ENCODE data around the gene ZNF486. TPM values are rescaled to one million over a fixed set of nuclear protein-coding genes. Genes with fewer than 3 reads are reported as not detected.
"Not testable (repeated sequence)": the region's sequence is repeated elsewhere in the genome, so short reads cannot be mapped to it uniquely, and the experiment has no call there.

ZNF486 gene
- 10 to 100 TPM; 11.2 to 13.2 TPM for total RNA-seq

DNA sequence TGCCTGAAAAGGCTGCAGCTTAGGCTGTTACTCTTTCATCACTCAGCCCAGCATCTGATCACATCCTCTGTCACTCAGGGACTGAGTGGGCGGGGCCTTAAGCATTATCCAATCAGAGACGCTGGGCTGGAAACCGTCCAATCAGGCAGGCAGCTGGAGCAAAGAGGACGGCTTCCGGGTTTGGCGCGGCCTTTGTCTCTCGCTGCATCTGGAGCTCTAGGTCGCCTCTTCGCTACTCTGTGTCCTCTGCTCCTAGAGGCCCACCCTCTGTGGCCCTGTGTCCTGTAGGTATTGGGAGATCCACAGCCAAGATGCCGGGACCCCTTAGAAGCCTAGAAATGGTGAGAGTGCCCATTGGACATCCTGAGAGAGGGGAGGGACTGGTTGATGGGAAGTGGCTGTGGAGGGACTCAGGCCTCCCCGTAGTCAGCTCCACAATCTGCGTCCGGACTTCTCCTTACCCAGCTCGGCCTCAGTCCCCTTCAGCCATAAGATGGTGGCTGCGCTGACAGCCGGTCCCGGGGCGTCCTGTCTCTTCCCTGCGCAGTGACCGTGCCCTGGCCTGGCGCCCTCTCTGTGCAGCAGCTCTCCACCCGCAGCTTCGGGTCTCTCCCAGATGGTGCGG, at the start of gene ZNF486:
ZNF486 (plus strand) TSS at position 195 of the 625 bp plus-strand sequence; CDS start at position 312, 117 bp downstream.
- ChIA-PET CTCF (interaction anchor here (1.6 kb wide), 1 partner anchor 170 kb away, joined by 3 read pairs; no protein-coding TSS in a partner anchor), POLR2A (interaction anchor here (0.5 to 2.8 kb wide), 8 partner anchors 49 to 552 kb away, joined by 3 to 13 read pairs (median 4); partner anchors contain the start of genes ZNF14, ZNF682 and ZNF90)

DNA sequence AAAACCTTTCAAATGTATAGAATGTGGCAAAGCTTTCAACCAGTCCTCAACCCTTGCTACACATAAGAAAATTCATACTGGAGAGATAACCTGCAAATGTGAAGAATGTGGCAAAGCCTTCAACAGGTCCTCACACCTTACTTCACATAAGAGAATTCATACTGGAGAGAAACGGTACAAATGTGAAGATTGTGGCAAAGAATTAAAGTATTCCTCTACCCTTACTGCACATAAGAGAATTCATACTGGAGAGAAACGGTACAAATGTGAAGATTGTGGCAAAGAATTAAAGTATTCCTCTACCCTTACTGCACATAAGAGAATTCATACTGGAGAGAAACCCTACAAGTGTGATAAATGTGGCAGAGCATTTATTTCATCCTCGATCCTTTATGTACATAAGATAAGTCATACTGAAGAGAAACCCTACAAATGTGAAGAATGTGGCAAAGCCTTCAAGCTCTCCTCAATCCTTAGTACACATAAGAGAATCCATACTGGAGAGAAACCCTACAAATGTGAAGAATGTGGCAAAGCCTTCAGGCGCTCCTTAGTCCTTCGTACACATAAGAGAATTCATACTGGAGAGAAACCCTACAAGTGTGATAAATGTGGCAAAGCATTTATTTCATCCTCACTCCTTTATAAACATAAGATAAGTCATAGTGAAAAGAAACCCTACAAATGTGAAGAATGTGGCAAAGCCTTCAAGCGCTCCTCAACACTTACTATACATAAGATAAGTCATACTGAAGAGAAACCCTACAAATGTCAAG, 48.8 kb upstream of the ZNF486 start:
- POLR2A ChIA-PET, result not testable (repeated sequence)
- CTCF ChIA-PET, result interaction anchor here (1.1 kb wide), 1 partner anchor 10 kb away, joined by 3 read pairs; no protein-coding TSS in a partner anchor

GRCh38 chr19:20124879-20125278, 42.1 kb upstream of the ZNF486 start:
- CTCF ChIA-PET, result no interaction called here
- POLR2A ChIA-PET, result no interaction called here

GRCh38 chr19:20132933-20133332, 34.1 kb upstream of the ZNF486 start:
- CTCF ChIA-PET, POLR2A ChIA-PET: not testable (repeated sequence)

- POLR2A ChIA-PET, result not testable (repeated sequence)
Observed at GRCh38 chr19:20137714-20138113, 29.3 kb upstream of the ZNF486 start.

GRCh38 chr19:20151617-20152145, 15.3 kb upstream of the ZNF486 start:
- ChIA-PET CTCF (no interaction called here), POLR2A (no interaction called here)

More at GRCh38 chr19:20137714-20138113, 29.3 kb upstream of the ZNF486 start:
- CTCF ChIA-PET, result not testable (repeated sequence)

- POLR2A ChIA-PET, CTCF ChIA-PET: not testable (repeated sequence)
Observed at GRCh38 chr19:20152506-20152905, 14.5 kb upstream of the ZNF486 start.

- ChIA-PET POLR2A (no interaction called here), CTCF (no interaction called here)
Observed at GRCh38 chr19:20153281-20153680, 13.7 kb upstream of the ZNF486 start.

- ChIA-PET POLR2A (no interaction called here), CTCF (no interaction called here)
Observed at GRCh38 chr19:20154636-20155035, 12.4 kb upstream of the ZNF486 start.

- CTCF ChIA-PET, result interaction anchor here (0.5 kb wide), 1 partner anchor 86 kb away, joined by 5 read pairs; no protein-coding TSS in a partner anchor
- POLR2A ChIA-PET, result no interaction called here
Observed at GRCh38 chr19:20162821-20163220, 4.2 kb upstream of the ZNF486 start.

GRCh38 chr19:20164456-20164855, 2.6 kb upstream of the ZNF486 start:
- POLR2A ChIA-PET, result no interaction called here
- CTCF ChIA-PET, result no interaction called here

DNA sequence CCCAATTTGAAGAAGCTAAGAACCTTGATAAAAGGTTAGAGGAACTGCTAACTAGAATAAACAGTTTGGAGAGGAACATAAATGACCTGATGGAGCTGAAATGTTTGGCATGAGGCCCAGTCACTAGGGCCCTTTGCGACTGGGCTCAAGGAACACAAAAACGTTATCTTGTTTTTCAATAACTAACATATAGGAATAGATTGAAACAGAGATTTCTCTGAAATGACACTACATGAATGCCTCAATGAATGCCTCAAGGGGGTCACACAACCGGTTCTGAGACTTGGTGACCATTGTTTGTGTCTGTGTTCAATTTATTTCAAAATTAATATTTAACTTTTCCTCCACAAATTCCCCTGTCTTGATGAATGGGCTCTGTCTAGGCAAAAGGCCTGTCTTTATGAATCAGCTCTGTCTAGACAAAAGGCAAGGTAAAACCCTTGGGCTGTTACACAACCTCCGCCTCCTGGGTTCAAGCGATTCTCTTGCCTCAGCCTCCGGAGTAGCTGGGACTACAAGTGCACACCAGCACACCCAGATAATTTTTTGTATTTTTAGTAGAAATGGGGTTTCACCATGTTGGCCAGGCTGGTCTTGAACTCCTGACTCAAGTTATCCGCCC, 932 bp upstream of the ZNF486 start:
- ChIA-PET POLR2A (interaction anchor here (1.0 to 2.8 kb wide), 3 partner anchors 88 to 127 kb away, joined by 3 to 13 read pairs (median 12); partner anchors contain the start of genes ZNF682 and ZNF90), CTCF (interaction anchor here (0.6 to 1.6 kb wide), 3 partner anchors 15 to 474 kb away, joined by 3 to 5 read pairs (median 3); no protein-coding TSS in a partner anchor)

- ChIA-PET POLR2A (interaction anchor here (0.9 to 2.8 kb wide), 3 partner anchors 48 to 129 kb away, joined by 3 to 13 read pairs (median 12); partner anchors contain the start of genes ZNF682 and ZNF90), CTCF (no interaction called here)
Observed at GRCh38 chr19:20167651-20168122, 673 bp downstream of the ZNF486 start.

GRCh38 chr19:20171285-20171684, 4.3 kb downstream of the ZNF486 start:
- POLR2A ChIA-PET, result no interaction called here
- CTCF ChIA-PET, result no interaction called here

DNA sequence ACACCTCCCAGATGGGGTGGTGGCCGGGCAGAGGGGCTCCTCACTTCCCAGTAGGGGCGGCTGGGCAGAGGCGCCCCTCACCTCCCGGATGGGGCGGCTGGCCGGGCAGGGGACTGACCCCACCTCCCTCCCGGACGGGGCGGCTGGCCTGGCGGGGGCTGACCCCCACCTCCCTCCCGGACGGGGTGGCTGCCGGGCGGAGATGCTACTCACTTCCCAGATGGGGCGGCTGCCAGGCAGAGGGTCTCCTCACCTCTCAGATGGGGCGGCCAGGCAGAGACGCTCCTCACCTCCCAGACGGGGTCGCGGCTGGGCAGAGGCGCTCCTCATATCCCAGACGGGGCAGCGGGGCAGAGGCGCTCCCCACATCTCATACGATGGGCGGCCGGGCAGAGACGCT, 8.8 kb downstream of the ZNF486 start:
- POLR2A ChIA-PET, CTCF ChIA-PET: not testable (repeated sequence)

GRCh38 chr19:20179956-20180355, 12.9 kb downstream of the ZNF486 start:
- POLR2A ChIA-PET, result not testable (repeated sequence)

GRCh38 chr19:20182222-20182785, 15.3 kb downstream of the ZNF486 start:
- CTCF ChIA-PET, result no interaction called here
- POLR2A ChIA-PET, result no interaction called here

More at GRCh38 chr19:20179956-20180355, 12.9 kb downstream of the ZNF486 start:
- CTCF ChIA-PET, result not testable (repeated sequence)

DNA sequence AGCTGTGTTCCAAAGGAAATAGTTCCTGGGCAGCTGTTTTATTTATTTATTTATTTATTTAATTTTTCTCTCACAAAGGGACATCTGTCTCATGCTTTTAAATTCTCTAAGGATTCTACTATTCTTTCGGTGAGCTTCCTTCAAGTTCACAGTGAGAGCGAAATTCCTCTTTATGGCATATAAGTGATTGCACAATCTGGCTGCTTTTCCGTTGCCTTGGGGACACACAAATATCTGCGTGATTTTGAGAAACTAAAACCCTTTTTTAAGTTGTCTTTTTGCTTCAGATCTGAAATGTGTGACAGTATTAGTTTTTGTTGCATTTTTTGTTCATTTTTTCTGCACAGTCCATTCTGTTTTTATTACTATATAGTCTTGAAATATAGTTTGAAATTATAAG, 19.2 kb downstream of the ZNF486 start:
- CTCF ChIA-PET, result no interaction called here
- POLR2A ChIA-PET, result no interaction called here

GRCh38 chr19:20197747-20198146, 30.7 kb downstream of the ZNF486 start:
- ChIA-PET CTCF (no interaction called here), POLR2A (no interaction called here)

DNA sequence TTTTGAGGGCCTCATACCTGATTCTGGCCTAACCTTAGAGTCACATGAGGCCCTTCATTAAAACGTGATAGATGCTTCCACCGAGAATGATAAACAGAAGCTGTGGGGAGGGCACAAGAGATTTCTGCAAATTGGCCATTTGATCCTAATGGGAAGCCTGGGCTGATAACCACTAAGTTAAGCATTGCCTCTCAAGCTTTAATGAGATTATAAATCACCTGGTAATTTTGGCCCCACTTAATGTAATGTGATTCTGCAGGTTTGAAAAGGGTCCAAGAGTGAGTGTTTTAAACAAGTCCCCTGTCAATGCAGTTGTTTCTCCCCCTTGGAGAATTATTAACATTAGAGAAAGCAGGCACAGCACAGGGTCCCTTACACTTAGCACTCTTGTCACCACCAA, 42.0 kb downstream of the ZNF486 start:
- ChIA-PET CTCF (no interaction called here), POLR2A (no interaction called here)

All from activated CD8-positive, alpha-beta memory T cell treated with anti-CD3 and anti-CD28 coated beads for 36 hours (primary cell).